HG03342 (cell line): ENCODE results near the gene CDIPT.
"Not testable (repeated sequence)": the region's sequence is repeated elsewhere in the genome, so short reads cannot be mapped to it uniquely, and the experiment has no call there.

Experiments used
- ATAC-seq: cut with Tn5 transposase; IDR thresholded peaks from one replicate; pipeline ENCODE4 v1.9.1; 2021; ENCODE audit warnings: mild to moderate bottlenecking, moderate library complexity; ENCODE audit not compliant: unreplicated experiment

The CDIPT gene

GRCh38 chr16:29862884-29863668 is at the start of gene CDIPT:
TSS of gene CDIPT (minus strand) at chr16:29863226. CDS start at chr16:29862857, 369 bp downstream.
- ATAC-seq, result peak; percentile 92

GRCh38 chr16:29912087-29912486 is 49.1 kb upstream of the CDIPT start:
- no peak for ATAC-seq

- no peak for ATAC-seq
These were observed 48.6 kb upstream of the CDIPT start for GRCh38 chr16:29911676-29912010.

- no peak for ATAC-seq
These were observed 48.0 kb upstream of the CDIPT start for GRCh38 chr16:29910819-29911675.

GRCh38 chr16:29909851-29910250 is 46.8 kb upstream of the CDIPT start:
- not testable (repeated sequence) for ATAC-seq

GRCh38 chr16:29909391-29909790 is 46.4 kb upstream of the CDIPT start:
- ATAC-seq, result no peak

- no peak for ATAC-seq
These were observed 45.7 kb upstream of the CDIPT start for GRCh38 chr16:29908719-29909220.

GRCh38 chr16:29907973-29908372 is 44.9 kb upstream of the CDIPT start:
- no peak for ATAC-seq

- ATAC-seq, result no peak
These were observed 43.7 kb upstream of the CDIPT start for GRCh38 chr16:29906520-29907244.

- ATAC-seq, result no peak
These were observed 42.6 kb upstream of the CDIPT start for GRCh38 chr16:29905668-29906067.

GRCh38 chr16:29904947-29905346 is 41.9 kb upstream of the CDIPT start:
- no peak for ATAC-seq

GRCh38 chr16:29903590-29903989 is 40.6 kb upstream of the CDIPT start:
- no peak for ATAC-seq

GRCh38 chr16:29901607-29901945 is 38.5 kb upstream of the CDIPT start:
- no peak for ATAC-seq

- ATAC-seq, result no peak
These were observed 38.0 kb upstream of the CDIPT start for GRCh38 chr16:29900888-29901606.

GRCh38 chr16:29900102-29900887 is 37.3 kb upstream of the CDIPT start, which contains the start of gene ASPHD1:
TSS of gene ASPHD1 (plus strand) at chr16:29900488. CDS start at chr16:29900972, 484 bp downstream.
- no peak for ATAC-seq

GRCh38 chr16:29899516-29900101 is 36.6 kb upstream of the CDIPT start, which contains the start of gene SEZ6L2:
TSS of gene SEZ6L2 (minus strand) at chr16:29899550. CDS start at chr16:29899019, 531 bp downstream.
- no peak for ATAC-seq

- ATAC-seq, result no peak
These were observed 35.9 kb upstream of the CDIPT start for GRCh38 chr16:29898804-29899515.

GRCh38 chr16:29898135-29898803 is 35.2 kb upstream of the CDIPT start:
- no peak for ATAC-seq
